HG02884 (cell line): Measurements from ENCODE around the gene GLYATL1B.
"Not testable (repeated sequence)": the region's sequence is repeated elsewhere in the genome, so short reads cannot be mapped to it uniquely, and the experiment has no call there.

Source experiments
- ATAC-seq: cut with Tn5 transposase; IDR thresholded peaks from one replicate; pipeline ENCODE4 v1.9.1; 2021; ENCODE audit warnings: mild to moderate bottlenecking, moderate library complexity; ENCODE audit not compliant: unreplicated experiment

The GLYATL1B gene

DNA sequence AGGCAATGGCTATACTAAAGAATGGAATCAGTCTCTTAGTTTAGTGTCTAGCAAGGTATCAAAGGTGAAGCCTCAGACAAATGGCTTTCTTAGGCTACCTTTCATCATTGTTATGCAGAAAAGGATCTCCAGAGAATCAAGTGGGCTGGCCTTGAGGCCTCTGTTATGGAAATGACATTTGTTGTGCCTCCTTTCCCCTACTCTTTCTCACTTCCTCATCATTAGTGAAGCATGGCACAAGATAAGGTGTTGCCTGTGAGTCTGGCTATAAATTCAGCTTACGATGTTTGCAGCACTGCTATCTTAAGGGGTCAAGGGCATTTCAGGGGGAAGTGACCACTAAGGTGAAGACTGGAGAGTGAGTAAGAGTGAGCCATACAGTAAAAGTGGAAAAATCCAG, 9.1 kb downstream of the GLYATL1B start:
- peak; percentile 93 for ATAC-seq

DNA sequence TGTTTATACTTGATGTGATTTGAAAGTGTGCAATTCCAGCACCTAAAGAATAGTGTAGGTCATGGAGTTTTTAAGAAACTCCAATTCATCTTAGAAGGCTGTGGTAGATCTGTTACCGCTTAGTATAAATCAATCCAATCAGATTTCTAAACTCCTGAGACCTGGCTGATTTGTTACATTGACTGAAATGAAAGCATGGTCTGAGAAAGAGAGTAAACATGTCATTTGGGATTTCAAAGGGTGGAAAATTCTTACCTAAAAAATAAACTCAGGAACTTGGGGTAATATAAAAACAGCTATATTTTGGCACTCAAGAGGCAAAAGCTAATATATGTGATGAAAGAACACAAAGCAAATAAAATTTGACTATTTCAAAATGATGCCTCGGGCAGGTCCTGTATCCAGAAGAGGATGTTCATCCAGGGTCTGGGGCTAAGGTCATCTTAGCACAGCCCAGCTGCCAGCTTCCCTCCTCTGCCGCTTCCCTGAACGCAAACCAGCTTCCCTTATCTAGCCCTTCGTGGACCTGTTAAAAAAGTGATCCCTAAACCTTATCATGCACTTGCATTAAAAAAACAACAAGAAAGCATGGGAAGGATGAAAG, 10.0 kb downstream of the GLYATL1B start:
- ATAC-seq = not testable (repeated sequence)

DNA sequence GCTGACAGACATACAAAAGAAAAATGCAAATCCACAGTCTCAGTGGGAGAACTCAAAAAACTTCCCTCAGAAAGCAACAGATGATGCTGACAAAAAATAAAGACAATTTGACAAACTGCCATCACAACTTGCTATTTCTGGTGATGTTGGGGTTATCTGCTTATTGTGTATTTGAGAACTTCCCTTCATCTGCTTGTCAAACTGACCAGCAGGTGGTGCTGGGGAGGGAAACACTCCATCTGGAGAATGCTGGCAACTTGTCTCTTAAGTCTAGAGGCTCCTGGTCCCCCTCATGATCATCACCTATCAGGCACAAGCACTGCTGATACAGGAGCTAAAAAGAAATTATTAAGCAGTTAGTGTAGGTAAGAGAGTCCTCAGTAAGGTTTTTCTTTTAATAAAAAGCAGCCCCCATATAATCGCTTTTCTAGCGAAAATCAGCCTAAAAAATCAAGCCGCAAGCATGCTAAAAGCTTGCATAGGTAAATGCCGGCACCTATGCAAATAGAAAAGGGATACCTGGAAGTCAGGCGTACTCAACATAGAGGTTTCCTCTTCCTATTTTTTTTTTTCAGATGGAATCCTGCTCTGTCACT, 11.1 kb downstream of the GLYATL1B start:
- ATAC-seq = no peak

DNA sequence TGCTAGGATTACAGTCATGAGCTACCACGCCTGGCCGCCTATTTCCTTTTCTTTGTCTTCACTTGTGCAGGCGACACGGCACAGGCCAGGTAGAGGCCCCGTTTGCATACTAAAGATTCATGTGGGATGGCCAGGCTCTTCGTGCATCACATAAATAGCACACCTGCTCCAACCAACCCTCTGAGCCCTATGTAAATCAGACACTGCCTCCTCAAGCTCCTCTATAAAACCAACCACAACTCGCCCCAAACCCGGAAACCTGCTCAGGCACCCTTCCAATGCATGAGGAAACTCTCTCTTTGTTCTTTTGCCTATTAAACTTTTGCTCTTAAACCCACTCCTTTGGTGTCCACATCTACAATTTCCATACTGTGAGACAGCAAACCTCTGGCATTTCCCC, 11.8 kb downstream of the GLYATL1B start:
- ATAC-seq = not testable (repeated sequence)

DNA sequence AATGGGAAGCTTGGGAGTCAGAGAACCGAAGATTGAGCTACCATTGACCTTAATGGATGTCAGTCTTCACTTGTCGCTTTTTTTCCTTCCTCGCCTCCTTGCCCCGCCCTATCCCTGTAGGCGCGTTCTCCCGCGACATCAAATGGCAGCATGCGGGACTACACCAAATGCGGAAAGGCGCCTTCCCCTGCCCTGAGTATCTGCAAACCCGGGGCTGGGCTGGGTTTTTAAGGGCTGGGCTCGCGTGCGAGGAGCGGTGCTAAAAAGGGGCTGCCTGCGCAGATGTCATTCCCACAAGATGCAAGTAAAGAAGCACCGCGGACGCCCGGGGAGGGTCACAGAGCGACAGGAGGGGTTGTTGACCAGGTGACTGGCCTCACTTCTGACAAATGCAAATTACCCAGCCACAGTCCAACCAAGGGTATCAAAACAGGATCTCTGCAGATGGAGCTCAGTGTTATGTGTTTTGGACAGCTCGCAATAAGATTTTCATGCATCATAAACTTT, 16.2 kb downstream of the GLYATL1B start:
- ATAC-seq = peak; percentile 66

DNA sequence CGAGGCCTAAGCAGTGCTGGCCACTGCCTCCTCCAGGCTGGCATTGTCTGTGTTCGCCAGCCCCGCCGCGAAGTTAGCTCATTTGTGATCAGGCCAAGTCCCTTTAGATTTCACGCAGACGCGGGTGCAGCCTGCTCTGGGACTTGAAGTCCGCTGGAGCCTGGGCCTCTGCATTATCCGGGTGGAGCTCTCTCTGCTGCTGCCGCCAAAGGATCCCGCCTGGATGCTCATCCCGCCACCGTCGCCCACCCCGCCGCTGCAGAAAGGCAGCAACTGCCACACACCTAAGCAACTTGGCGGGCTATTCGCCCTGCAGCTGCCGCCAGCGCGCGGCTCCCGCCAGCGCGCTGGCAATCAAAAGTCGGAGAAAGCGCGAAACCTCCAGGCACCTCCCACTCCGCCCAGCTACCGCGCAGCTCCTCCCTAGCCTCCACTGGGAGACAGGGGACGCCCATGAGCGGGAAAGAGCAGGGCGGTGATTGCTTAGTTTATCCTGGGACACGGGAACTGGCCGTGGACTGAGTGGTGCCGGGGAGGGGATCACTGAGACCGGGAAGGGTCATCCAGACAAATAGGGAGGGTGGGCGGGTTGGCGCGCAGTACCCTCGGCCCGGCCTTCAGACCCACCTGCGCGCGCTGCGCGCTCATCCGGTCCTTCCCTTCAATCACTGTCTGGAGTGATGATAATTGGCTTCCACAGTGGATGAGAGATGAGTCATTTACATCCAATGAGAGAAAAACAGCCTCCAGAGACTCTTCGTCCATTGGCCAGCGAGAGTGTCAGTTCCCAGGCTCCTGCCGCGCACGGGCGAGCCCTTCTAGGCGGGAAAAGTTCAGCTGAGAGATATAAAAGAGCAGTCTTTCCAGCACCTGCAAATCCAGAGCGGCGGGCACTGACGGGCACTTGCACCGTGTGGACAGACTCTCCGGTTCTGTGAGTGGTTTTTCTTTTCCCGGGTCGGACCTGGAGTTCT, 20.5 kb downstream of the GLYATL1B start, which contains the start of gene FAM111B:
TSS of gene FAM111B (plus strand) at position 875 of the 974 bp plus-strand sequence. CDS start 2,389 bp downstream, outside the sequence.
- ATAC-seq = peak; percentile 58

DNA sequence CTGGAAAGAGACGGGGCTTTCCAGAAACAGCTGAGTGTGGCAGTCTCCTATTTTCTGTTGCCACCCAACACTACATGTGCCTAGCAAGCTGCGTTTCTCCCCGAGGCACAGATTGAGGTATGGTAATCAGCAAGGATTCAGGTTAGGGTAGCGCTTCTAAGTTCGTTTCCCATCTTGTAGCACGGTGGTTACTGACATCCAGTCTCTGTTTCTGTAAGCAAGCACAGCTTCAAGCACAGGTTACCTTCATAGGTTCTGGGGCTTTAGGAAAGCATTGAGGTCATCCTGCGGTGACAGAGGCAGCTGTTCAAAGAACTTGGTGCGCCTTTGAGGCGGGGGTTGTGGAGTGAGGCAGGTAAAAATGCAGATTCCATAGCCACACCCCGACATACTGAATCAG, 21.6 kb downstream of the GLYATL1B start:
- peak; percentile 32 for ATAC-seq

DNA sequence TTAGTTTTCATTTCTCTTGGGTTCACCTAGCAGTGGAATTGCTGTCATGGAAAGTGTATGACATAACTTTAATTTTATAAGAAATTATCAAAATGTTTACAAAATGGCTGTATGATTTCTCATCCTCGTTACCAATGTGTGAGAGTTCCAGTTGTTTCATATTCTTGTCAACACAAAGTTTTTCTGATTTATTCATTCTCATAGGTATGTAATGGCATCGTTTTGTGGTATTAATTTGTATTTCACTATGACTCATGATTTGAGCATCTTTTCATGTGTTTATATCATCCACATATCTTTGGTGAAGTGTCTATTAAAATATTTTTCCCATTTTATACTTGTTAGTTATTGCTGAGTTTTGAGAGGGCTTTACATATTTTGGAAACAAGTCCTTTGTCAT, 26.4 kb downstream of the GLYATL1B start:
- ATAC-seq = no peak

DNA sequence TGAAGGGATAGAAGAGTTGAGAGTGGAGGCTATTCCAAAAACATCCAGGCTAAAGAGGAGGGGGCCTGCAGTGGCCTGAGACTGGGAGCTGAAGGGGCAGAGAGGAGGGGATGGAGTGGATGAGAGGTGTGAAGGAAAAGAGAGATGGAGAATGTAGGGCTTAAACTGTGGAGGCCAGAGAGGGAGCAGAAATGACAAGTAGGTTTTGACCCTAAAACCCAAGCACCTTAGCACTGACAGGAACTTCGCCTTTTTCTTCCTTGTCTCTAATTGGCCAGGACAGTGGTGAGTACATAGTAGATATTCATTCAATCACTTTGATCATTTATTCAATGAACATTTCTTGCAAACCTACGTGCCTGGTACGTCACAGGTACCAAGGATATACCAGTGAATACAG, 28.2 kb downstream of the GLYATL1B start:
- ATAC-seq = no peak

DNA sequence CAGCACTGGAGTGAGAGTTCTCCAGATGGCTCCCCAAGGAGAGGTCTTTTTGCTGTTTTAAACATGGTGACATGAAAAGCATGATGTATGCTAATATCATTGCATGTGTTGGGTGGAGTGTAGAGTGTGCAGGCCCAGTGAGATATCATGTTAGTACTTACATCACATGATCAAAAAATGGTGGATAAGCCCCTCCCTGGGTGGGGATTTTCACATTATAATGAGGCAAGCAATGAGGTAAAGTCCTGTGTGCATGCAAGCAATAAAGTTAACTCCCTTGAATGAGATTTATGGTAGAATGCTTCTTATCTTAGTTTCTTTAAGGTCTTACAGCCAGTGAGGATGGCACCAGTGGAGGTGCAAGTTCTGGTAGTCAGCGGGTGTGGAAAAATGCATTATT, 29.4 kb downstream of the GLYATL1B start:
- no peak for ATAC-seq

DNA sequence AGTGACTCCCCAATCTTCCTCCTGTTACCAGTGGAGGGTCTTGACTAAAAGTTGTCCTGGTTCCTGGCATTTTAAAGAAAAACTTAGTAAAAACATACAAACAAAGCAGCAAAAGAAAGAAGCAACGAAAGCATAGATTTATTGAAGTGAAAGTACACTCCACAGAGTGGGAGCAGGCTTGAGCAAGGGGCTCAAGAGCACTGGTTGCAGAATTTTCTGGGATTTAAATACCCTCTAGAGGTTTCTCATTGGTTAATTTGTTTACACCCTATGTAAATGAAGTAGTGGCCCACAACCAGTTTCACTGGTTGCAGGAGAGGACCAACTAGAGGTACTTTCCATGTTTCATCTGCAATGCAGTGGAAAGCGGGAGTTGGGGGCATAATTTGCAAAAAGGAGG, 31.7 kb downstream of the GLYATL1B start:
- no peak for ATAC-seq

DNA sequence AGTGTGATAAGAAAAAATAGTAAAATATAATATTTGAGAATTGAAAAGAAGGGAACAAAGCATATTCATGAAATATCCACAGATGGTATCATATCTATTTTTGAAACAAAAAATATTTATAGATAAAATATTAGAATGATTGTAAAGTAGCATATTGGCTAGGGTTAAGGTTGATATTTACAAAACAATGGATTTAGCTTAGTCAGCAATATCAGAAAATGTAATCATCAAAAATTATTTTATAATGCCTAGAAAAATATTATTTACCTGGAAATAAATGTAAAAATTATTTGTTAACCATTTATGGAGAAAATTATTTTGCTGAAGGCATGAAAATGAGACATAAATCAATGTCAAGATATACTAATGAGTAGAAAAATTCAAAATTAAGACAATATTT, 33.7 kb downstream of the GLYATL1B start:
- no peak for ATAC-seq

DNA sequence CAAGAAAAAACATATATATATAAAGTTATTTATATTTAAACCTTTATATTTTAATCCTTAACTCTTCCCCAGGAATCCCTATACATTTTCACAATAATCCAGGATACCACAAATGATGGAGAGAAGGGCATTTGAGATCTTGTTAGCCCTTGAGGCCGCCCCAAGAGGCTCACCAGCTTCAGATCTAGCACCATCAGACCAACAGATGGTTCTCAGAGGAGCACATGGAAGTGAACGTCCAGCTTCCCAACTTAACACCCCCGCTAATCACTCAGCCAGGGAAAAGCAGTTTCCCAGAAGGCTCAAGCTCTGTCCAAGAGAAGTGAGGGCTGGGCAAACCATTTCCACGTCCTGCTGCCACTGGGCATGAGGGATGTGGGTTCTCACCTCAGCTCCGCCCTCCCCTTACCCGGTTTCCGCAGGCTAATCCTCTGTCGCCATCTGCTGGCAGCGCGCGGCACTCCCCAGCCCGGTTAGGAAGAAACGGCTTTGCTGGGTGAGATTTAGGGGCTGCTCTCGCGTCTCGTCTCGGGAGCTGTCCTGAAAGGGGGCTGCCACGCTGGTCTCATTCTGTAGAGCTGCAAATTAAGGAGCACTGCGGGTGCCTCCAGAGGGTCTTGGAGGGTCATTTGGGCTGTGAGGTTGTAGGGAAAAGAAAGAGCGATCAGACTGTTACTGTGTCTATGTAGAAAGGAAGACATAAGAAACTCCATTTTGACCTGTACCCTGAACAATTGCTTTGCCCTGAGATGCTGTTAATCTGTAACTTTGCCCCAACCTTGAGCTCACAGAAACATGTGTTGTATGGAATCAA, 49.7 kb downstream of the GLYATL1B start:
- ATAC-seq = peak; percentile 98

DNA sequence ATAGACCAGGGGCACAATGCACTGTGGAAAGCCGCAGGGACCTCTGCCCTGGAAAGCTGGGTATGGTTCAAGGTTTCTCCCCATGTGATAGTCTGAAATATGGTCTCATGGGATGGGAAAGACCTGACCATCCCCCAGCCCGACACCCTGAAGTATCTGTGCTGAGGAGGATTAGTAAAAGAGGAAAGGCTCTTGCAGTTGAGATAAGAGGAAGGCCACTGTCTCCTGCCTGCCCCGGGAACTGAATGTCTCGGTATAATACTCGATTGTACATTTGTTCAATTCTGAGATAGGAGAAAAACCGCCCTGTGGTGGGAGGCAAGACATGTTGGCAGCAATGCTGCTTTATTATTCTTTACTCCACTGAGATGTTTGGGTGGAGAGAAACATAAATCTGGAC, 50.4 kb downstream of the GLYATL1B start:
- not testable (repeated sequence) for ATAC-seq

DNA sequence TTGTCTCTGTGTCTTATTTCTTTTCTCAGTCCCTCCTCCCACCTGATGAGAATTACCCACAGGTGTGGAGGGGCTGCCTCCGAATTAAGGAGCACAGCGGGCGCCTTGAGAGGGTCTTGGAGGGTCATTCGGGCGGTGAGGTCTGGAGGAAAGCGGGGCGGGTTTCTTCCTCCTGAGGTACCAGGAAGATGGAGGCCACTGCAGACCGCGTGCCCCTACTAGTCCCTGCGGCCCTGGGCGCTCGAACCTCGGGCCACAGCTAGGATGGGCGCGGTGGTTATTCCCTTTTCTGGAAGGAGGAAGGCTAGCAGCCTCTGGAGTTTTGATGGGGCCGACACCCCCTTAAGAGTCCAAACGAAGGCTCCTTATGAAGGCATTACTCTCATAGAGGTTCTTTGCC, 51.1 kb downstream of the GLYATL1B start:
- no peak for ATAC-seq

DNA sequence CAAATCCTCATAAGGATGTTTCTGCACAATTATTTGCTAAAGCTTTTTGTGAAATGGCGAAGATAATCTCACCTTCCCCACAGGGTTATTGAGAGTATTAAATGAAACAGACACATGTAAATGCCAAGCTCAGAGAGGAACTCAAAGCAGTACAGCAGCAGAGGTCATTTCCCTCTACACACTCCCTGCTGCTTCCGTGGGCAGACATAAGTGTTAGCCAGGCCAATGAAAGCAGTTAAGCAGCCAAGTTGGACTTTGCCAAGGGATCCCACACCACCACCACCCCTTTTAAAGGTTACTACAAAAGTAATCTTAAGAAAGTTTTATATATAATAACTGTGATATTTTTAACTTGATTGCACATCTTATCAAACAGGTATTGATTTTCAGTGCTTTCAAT, 52.5 kb downstream of the GLYATL1B start:
- ATAC-seq = no peak

DNA sequence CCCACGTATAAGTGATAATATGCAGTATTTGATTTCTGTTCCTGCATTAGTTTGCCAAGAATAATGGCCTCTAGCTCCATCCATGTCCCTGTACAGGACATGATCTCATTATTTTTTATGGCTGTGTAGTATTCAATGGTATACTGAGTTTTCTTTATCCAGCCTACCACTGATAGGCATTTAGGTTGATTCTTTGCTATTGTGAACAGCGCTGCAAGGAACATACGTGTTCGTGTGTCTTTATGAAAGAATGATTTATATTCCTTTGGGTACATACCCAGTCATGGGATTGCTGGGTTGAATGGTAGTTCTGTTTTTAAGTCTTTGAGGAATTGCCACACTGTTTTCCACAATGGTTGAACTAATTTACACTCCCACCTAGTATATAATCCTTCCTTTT, 55.1 kb downstream of the GLYATL1B start:
- no peak for ATAC-seq

DNA sequence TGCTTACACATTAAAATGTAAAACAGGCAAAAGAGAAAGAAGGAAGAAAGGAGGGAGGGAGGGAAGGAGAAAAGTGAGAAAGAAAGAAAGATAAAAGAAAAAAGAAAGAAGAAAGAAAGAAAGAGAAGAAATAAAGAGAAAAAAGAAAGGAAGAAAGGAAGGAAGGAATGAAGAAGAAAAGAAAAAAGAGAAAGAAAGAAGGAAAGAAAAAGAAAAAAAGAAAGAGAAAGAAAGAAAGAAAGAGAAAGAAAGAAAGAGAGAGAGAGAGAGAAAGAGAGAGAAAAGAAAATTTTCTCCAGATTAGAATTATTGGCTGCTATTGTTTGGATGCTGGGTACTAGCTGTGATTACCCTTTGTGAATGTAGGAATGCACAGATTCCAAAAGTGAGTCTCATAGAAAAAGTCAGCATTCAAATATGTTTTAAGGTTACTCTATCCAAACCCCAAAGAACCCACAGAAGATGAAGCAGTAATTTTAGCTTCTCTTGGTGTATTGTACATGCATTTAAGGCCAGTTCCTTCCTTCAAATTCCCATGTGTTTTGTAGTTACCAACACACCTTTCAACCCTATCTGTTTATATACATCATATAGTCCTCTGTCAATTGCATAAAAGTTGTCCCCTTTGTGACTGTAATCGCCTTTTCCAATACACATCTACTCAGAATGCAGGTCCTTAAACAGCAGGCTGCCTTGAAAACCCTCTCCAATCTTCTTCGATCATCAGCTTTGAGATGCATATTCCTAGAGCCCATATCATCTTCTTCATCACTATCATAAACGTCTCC, 55.8 kb downstream of the GLYATL1B start:
- peak; percentile 0 for ATAC-seq

DNA sequence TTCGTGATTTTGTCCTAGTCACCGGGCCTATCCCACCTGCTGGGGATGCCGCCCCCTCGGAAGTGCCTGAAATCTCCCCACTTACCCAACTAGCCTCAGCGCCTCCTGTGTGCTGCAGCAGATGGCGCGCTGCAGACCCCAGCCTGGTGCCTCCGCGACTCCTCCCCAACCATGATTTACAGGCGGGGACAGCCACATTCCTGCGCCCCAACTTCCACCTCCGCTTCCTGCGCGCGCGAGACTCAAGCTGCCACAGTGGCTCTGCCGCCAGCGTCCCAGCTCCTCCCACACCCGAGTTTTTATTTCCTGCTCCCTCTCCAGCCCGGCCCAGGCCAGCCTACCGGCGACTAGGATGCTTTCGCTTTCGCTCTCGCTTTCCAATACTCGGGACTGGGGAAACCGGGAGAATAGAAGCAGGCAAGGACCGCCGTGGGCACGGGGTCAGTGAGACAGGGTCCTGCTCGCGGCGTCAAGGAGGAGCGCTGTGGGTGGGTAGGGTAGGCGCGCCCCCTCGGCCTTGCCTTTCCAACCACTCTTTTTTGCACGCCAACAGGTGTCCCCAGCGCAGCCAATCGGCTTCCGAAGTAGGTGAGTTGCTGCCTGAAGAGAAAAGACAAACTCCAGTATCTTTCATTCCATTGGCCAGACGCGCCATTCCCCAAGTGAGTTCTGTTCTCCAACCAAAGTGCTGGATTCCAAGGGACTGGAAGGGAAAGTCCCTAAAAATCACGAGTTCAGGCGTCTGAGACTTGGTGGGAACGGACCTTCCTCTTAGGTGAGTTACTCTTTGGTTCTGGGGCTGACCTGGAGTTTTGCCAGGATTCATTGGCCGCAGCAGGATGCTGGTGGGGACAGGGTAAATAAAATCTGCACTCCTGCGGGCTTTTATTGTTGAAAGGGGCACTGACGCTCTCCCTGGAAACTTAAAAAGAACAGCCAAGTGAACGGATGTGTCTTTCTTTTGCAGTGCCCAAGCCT, 56.7 kb downstream of the GLYATL1B start, which contains the start of gene FAM111A:
TSS of gene FAM111A (plus strand) at position 327 of the 978 bp plus-strand sequence. CDS start 6,017 bp downstream, outside the sequence.
- ATAC-seq = peak; percentile 61
